ENCODE measurements around the gene AGFG2. TPM values are rescaled to one million over a fixed set of nuclear protein-coding genes. Genes with fewer than 3 reads are reported as not detected.

AGFG2 gene
- total RNA-seq, 3 donors from 2014 or later, result 12.2 to 24.7 (median 18.7) TPM

DNA sequence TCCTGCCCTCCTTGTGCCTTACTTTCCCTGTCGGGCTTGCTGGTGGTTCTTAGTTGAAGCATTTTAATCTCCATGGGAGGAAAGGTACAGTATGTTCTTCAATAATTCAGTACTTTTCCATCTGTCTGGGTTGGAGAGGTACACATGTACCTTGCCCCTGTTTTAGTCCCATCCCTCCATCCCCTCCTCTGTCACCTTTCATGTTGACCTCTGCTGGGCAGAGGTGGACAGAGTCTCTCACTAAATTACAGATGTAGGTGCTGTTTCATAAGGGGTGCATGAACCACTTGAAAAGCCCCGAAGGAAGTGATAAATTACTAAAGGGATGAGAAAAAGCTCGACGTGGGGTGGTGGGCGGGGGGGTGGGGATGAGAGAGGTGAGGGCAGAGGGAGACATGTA lies 5.4 kb downstream of the AGFG2 start:
- Histone ChIP-seq H3K4me3 (no peak overlapping the region), H3K27me3 (no peaks in the 10 kb centered on the region), H3K36me3 (no peaks in the 10 kb centered on the region), H3K4me1 (peaks cover 18 to 45% of the 10 kb centered on the region in 2 donors), H3K27ac (peak overlapping the region; percentile 91 to 95), H3K9me3 (no peaks in the 10 kb centered on the region)
- no peak for TF ChIP-seq POLR2AphosphoS5 (IDR thresholded peaks at IDR 0.05)
- TF ChIP-seq, protein P1, sequence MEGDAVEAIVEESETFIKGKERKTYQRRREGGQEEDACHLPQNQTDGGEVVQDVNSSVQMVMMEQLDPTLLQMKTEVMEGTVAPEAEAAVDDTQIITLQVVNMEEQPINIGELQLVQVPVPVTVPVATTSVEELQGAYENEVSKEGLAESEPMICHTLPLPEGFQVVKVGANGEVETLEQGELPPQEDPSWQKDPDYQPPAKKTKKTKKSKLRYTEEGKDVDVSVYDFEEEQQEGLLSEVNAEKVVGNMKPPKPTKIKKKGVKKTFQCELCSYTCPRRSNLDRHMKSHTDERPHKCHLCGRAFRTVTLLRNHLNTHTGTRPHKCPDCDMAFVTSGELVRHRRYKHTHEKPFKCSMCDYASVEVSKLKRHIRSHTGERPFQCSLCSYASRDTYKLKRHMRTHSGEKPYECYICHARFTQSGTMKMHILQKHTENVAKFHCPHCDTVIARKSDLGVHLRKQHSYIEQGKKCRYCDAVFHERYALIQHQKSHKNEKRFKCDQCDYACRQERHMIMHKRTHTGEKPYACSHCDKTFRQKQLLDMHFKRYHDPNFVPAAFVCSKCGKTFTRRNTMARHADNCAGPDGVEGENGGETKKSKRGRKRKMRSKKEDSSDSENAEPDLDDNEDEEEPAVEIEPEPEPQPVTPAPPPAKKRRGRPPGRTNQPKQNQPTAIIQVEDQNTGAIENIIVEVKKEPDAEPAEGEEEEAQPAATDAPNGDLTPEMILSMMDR (IDR thresholded peaks at IDR 0.05), result no peak
- no peak for TF ChIP-seq POLR2A (IDR thresholded peaks at IDR 0.05)
- intact Hi-C loops (cut with DNase I; ENCODE audit: low total_unique reads), result no loop called here
- no peak for DNase-seq (ENCODE audit: low spot score in 2 of 2)

DNA sequence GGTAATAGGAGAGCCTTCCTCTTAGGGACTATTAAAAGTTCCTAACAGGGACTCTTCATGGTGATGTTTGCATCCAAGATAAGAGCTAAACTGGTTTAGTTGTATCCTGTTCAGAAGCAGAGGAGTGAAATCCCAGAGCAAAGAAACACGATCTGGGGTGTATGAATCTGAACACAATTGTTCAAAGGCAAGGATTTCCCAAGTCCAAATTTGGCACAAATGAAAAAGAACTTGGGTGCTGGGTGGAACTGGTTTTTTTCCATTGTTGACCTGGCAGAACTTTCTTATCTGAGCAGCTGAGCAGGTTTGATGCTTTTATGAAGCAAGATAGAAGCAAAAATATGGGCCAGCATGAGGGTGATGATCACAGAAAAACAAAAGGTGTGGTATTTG lies 6.0 kb downstream of the AGFG2 start:
- Histone ChIP-seq H3K4me3 (peak overlapping the region in 1 of 3 donors; percentile 34), H3K27me3 (no peaks in the 10 kb centered on the region), H3K9me3 (no peaks in the 10 kb centered on the region), H3K36me3 (no peaks in the 10 kb centered on the region), H3K4me1 (peaks cover 18 to 45% of the 10 kb centered on the region in 2 donors), H3K27ac (peak overlapping the region; percentile 91 to 95)
- no peak for DNase-seq (ENCODE audit: low spot score in 2 of 2)
- TF ChIP-seq, protein P1 (IDR thresholded peaks at IDR 0.05), result no peak
- peak in 1 of 3 donors; percentile 9 for TF ChIP-seq POLR2AphosphoS5 (IDR thresholded peaks at IDR 0.05)
- intact Hi-C loops (cut with DNase I; ENCODE audit: low total_unique reads), result no loop called here

DNA sequence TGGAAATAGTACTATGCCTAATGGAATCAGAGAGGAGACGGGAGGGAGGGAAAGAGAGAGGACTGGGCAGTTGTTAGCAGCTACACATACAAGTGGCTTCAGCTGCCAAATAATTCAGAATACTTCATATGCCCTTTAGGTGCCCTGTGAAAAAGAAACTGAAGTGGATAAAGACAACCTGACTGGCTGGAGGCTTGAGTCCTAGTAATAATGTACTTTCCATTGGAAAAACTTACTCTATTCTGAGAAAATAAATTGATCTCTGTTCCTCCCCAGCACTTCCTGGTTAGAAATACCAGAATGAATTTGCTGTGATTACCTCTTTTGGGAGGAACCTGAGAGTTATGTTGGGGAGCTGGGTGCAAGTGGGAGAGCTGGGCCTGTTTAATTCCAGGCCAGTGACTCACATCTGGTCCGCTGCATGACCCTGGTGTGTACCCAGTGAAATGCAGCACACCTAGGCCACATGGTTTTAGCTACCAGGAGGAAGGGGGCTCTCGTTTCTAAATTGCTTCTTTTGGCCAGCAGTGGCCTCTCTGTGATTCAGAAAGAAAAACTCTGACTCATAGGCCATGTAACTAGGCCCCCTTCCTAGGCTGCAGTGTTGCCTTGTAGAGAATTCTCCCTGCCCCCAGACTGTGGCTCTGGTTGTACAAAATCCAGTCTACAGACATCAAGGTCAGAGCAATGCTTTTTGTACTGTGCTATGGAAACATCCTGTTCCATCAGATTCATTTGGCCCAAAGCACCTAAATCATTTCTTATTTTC lies 6.5 kb downstream of the AGFG2 start:
- no peaks in the 10 kb centered on the region for H3K9me3 ChIP-seq
- peak overlapping the region; percentile 91 to 95 for H3K27ac ChIP-seq
- no peaks in the 10 kb centered on the region for H3K36me3 ChIP-seq
- peaks cover 18 to 45% of the 10 kb centered on the region in 2 donors for H3K4me1 ChIP-seq
- TF ChIP-seq, protein P1 (IDR thresholded peaks at IDR 0.05), result peak in 2 of 3 donors; percentile 16 to 17
- no peak for TF ChIP-seq POLR2A (IDR thresholded peaks at IDR 0.05)
- peak overlapping the region in 1 of 3 donors; percentile 34 for H3K4me3 ChIP-seq
- intact Hi-C loops (cut with DNase I; ENCODE audit: low total_unique reads), result no loop called here
- H3K27me3 ChIP-seq, result no peaks in the 10 kb centered on the region
- peak in 1 of 2 donors; percentile 44 for DNase-seq (ENCODE audit: low spot score in 2 of 2)

DNA sequence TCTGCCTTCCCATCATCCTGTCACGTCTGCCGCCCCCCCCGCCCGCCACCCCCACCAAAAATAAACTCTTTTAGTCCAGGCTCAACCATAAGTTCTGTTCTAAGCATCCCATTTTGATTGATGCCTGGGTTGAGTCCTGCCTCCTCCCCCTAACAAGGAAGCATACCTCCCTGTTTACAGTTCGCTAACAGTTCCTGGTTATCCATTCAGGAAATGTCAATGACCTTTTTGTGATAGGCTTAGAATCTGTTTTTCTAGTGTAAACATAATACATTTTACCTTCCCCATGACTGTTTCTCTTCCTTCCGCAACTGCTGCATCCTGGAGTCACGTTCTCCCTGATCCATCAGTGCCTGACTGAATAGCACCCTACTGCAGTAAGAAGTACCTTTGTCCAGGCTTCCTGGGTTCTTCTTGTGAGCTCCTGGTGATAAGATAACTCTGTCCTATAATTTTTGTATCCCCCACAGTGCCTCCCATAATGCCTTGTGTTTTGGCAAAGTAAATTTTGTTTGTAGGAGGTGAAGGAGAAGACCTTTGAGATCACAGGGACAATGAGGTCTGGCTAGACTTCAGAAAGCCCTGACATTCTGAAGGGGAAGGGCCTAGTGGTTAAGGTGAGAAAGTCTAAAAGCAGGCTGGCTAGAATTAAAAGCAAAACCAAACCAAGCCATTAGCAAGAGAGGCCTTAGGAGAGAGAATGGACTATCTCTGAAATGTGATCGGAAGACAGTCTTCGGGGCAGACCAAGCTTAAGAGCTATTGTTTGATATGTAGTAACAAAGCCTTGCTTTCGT lies 7.3 kb downstream of the AGFG2 start:
- peak overlapping the region in 1 of 3 donors; percentile 34 for H3K4me3 ChIP-seq
- no peaks in the 10 kb centered on the region for H3K9me3 ChIP-seq
- peaks cover 18 to 45% of the 10 kb centered on the region in 2 donors for H3K4me1 ChIP-seq
- peak overlapping the region; percentile 91 to 95 for H3K27ac ChIP-seq
- H3K27me3 ChIP-seq, result no peaks in the 10 kb centered on the region
- H3K36me3 ChIP-seq, result no peaks in the 10 kb centered on the region
- TF ChIP-seq POLR2AphosphoS5 (IDR thresholded peaks at IDR 0.05) (no peak), POLR2A (IDR thresholded peaks at IDR 0.05) (no peak)
- TF ChIP-seq, protein P1 (IDR thresholded peaks at IDR 0.05), result no peak
- no peak for DNase-seq (ENCODE audit: low spot score in 2 of 2)
- intact Hi-C loops (cut with DNase I; ENCODE audit: low total_unique reads), result no loop called here

Data from breast epithelium (tissue), 4 donors.